Ishikawa (cell line): Measurements from ENCODE around the gene MTHFD2.

Experiments
- CEBPB ChIP-seq: IDR thresholded peaks from 2 replicates; pipeline ENCODE4 v1.6.1; 2012
- CREB1 ChIP-seq: IDR thresholded peaks from 2 replicates; pipeline ENCODE4 v1.6.1; 2012; ENCODE audit warnings: low read depth
- EGR1 ChIP-seq: IDR thresholded peaks from 2 replicates; pipeline ENCODE4 v1.6.1; 2012
- EP300 ChIP-seq: IDR thresholded peaks from 2 replicates; pipeline ENCODE4 v1.6.1; 2012; ENCODE audit warnings: borderline replicate concordance
- FOXM1 ChIP-seq: IDR thresholded peaks from 2 replicates; pipeline ENCODE4 v1.6.1; 2012; ENCODE audit warnings: low read depth, borderline replicate concordance
- MAX ChIP-seq: IDR thresholded peaks from 2 replicates; pipeline ENCODE4 v1.6.1; 2012
- NFIC ChIP-seq: IDR thresholded peaks from 2 replicates; pipeline ENCODE4 v1.6.1; 2012
- RAD21 ChIP-seq: IDR thresholded peaks from 2 replicates; pipeline ENCODE4 v1.6.1; 2012; ENCODE audit warnings: low read depth
- REST ChIP-seq: IDR thresholded peaks from 2 replicates; pipeline ENCODE4 v1.6.1; 2012; ENCODE audit warnings: low read depth, mild to moderate bottlenecking
- TAF1 ChIP-seq: IDR thresholded peaks from 2 replicates; pipeline ENCODE4 v1.6.1; 2012; ENCODE audit warnings: low read depth, mild to moderate bottlenecking
- TCF12 ChIP-seq: IDR thresholded peaks from 2 replicates; pipeline ENCODE4 v1.6.1; 2012; ENCODE audit warnings: low read depth
- TEAD4 ChIP-seq: IDR thresholded peaks from 2 replicates; pipeline ENCODE4 v1.6.1; 2012
- USF1 ChIP-seq: IDR thresholded peaks from 2 replicates; pipeline ENCODE4 v1.6.1; 2012
- YY1 ChIP-seq: IDR thresholded peaks from 2 replicates; pipeline ENCODE4 v1.6.1; 2012; ENCODE audit warnings: low read depth
- ZBTB7A ChIP-seq: IDR thresholded peaks from 2 replicates; pipeline ENCODE4 v1.6.1; 2012; ENCODE audit warnings: low read depth

The MTHFD2 gene

GRCh38 chr2:74183878-74184277, 14.5 kb upstream of the MTHFD2 start:
- TF ChIP-seq CEBPB (no peak), RAD21 (no peak)

GRCh38 chr2:74186038-74186437, 12.4 kb upstream of the MTHFD2 start:
- no peak for TF ChIP-seq USF1
- TF ChIP-seq TAF1, result no peak
- TF ChIP-seq MAX, result no peak
- TF ChIP-seq CREB1, result no peak
- no peak for TF ChIP-seq REST
- TF ChIP-seq EP300, result no peak
- TF ChIP-seq EGR1, result no peak
- no peak for TF ChIP-seq FOXM1
- no peak for TF ChIP-seq TCF12

- TF ChIP-seq EP300 (no peak), TAF1 (no peak), REST (no peak), TCF12 (no peak), ZBTB7A (no peak)
Observed at GRCh38 chr2:74188018-74188601, 10.3 kb upstream of the MTHFD2 start.

GRCh38 chr2:74188696-74189095, 9.7 kb upstream of the MTHFD2 start:
- no peak for TF ChIP-seq TCF12
- no peak for TF ChIP-seq YY1
- TF ChIP-seq FOXM1, result no peak
- no peak for TF ChIP-seq REST
- no peak for TF ChIP-seq ZBTB7A
- TF ChIP-seq CEBPB, result no peak
- no peak for TF ChIP-seq RAD21
- no peak for TF ChIP-seq EP300
- no peak for TF ChIP-seq USF1
- no peak for TF ChIP-seq TEAD4
- TF ChIP-seq TAF1, result no peak
- TF ChIP-seq EGR1, result no peak
- no peak for TF ChIP-seq NFIC
- TF ChIP-seq MAX, result no peak
- no peak for TF ChIP-seq CREB1
